HG03196 (cell line): ENCODE data around the gene ROR1.
"Not testable (repeated sequence)": the region's sequence is repeated elsewhere in the genome, so short reads cannot be mapped to it uniquely, and the experiment has no call there.

Experiments
- ATAC-seq: cut with Tn5 transposase; IDR thresholded peaks from one replicate; pipeline ENCODE4 v1.9.1; 2021; ENCODE audit not compliant: unreplicated experiment

The ROR1 gene

DNA sequence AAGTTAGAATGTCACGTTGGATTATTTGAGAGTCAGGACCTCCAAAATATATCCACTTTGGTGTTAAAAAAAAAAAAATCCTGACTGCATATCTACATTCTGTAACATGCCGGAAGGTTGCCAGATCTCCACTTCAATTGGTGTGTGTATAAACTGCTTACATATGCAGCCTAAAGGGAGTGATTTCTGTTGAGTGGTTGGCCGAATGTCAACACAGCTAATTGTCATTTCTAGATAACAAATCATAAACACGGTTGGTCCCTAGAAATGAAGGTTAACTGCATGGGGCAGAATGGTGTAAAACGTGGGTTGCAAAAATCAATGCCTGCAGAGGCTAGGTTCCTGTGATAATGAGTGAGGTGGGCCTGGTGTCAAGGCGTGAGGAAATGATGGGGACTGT, 15.0 kb upstream of the ROR1 start:
- ATAC-seq = no peak

GRCh38 chr1:63759778-63760177, 14.0 kb upstream of the ROR1 start:
- no peak for ATAC-seq

DNA sequence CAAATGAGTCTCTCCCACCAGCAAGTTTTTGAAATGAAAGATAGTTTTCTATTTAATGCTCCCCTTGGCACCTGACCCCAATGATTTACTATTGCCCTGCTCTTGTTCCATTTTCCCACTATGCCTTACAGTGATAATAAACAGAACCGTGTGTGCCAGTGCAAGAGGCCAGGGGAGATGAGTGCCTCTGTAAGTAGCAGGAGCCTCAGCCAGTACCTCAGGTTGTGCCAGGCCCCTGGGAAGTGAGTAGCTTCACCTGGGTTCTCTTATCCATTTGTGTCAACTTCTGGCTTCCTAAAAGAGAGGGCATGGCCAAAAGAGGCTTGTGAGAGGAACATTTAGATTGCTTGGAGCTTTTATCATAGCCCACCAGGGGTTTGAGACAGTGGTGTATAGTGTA, 3.4 kb upstream of the ROR1 start:
- no peak for ATAC-seq

- ATAC-seq = no peak
Observed at GRCh38 chr1:63772201-63772600, 1.6 kb upstream of the ROR1 start.

GRCh38 chr1:63772876-63773275, 941 bp upstream of the ROR1 start:
- ATAC-seq = no peak

DNA sequence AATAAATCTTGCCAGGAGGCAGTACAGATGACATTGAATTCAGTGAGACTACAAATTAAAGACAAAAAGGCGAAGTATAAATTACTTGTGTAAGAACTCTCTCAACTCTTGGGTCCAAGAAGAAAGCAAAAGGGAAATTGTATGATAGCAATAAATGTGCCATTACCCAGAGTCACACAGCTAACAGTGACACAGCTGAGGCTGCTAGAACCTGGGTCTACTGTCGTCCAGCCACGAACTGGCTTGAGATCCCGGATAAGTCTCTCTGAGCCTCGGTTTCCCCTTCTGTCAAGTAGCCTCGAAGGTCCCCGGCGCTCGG, 362 bp upstream of the ROR1 start:
- peak; percentile 24 for ATAC-seq

- ATAC-seq = peak; percentile 12
Observed at GRCh38 chr1:63774617-63775417, 1.0 kb downstream of the ROR1 start.

DNA sequence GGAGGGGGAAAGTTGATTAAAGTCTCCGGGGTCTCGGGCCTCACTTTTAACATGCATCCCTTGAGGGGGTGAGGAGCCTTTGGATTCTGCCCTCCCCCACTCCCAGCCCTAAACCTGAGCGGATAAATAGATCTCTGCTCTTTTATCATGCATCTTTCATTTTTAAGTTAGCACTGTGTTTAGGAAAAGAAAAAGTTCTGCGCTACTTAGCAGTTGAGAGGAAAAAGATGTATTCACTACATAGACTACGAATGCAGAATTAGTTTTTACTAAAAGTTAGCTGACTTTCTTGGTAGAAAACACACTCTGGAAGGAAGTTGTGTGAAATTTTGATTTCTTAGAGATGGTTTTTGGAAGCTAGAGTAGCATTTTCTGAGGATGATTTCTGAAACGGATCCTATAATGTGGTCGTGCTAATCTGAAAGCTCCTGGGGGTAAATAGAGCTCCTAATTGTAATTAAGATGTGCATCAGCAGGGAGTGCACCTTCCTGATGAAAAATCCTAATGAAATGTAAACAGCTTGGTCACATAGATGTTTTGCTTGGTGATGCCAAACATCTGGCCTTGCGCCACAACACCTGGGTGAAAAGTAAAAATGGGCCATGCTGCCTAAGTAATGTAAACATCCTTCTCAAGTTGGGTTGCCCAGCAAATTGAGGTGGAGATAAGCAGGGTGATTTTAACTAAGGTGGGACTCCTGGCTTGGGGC, 1.8 kb downstream of the ROR1 start:
- no peak for ATAC-seq

DNA sequence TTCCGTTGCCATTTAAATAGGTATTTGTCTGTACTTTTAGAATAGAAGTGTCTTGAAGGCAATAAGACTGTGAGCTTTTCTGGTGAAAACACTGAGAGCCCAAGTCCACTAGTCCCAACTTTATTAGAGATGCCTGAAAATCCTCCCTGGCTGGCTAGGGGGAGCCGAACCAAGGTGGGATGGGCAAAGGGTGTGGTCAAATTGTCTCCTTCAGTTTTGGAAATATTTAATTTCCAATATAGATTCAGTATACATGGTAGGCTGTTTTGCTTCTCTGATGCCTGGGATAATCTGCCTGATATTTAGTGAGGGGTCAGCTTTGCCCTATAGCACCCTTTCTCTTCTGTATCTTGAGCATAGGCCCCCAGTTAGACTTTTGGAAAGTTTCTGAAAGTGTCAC, 3.5 kb downstream of the ROR1 start:
- no peak for ATAC-seq

- ATAC-seq = no peak
Observed at GRCh38 chr1:63777965-63778880, 4.4 kb downstream of the ROR1 start.

- no peak for ATAC-seq
Observed at GRCh38 chr1:63779338-63780211, 5.8 kb downstream of the ROR1 start.

- ATAC-seq = no peak
Observed at GRCh38 chr1:63780565-63780964, 6.7 kb downstream of the ROR1 start.

- ATAC-seq = no peak
Observed at GRCh38 chr1:63782982-63783381, 9.2 kb downstream of the ROR1 start.

DNA sequence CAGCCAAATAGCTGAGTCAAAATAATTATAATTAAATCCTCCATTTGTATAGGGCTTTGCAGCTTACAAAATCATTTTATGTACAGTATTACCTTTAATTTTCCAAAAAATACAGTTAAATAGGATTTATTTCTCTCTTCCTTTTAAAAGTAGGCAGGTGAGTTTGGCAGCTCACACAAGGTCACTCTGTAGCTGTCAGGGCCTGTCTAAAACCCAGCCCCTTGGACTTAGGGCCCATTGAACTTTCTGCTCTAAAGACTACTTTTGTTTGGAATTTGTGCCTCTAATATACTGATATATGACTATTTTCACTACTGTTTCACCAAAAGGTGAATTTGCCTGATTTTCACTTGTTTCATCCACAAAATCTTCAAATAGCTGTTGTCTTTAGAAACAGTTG, 10.3 kb downstream of the ROR1 start:
- ATAC-seq = no peak

DNA sequence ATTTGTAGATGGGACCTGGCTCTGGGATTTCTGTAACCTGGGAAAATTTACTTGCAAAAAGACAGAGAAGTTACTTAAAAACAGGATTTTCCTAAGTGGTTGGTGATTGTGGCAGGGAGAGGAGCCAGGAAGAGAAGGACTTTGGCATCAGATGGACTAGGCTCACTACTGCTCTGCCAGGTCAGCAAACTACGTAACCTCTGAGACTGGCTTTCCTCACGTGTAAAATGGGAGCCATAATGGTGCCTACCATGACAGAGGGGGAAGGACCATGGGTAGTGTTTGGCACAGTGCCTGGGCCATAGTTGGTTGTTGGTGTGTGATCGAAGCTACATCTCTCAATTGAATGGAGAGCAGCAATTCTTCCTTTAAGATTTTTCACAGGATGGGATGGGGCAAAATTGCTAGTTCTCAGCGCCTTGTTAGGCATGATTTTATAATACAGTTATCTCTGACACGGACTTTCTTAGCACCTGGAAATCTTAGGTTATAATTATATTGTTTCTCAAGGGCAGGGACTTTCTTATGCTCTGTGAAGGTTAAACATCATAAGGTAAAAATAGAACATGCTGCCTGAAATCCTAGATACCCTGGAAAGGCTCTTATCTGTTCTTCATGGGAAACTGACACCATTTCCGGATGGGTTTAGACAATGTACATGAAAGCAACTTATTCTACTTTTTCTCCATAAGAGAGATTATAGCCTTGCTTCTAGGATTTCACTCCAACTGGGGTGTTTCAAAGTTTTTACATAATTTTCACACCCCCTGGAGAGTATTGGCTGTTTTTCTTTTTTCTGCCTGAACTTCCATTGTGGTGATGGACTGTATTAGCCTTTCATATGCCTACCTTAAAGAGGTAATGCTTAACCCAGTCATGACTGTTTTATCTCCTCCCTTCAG, 10.9 kb downstream of the ROR1 start:
- no peak for ATAC-seq

DNA sequence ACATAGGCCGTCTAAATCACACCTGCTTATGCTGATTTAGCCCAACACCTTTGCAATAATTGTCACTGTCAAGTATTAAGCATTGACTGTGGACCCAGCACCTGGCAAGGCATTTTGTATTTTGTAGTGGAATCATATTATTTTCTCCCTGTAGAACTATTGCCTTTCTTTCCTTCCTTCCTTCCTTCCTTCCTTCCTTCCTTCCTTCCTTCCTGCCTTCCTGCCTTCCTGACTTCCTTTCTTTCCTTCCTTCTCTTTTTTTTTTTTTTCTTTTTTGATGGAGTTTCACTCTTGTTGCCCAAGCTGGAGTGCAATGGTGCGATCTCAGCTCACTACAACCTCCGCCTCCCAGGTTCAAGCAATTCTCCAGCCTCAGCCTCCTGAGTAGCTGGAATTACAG, 13.5 kb downstream of the ROR1 start:
- not testable (repeated sequence) for ATAC-seq

GRCh38 chr1:63787875-63788274, 14.1 kb downstream of the ROR1 start:
- ATAC-seq = no peak

- ATAC-seq = no peak
Observed at GRCh38 chr1:63789856-63790605, 16.2 kb downstream of the ROR1 start.

- no peak for ATAC-seq
Observed at GRCh38 chr1:63790989-63791388, 17.2 kb downstream of the ROR1 start.
